Measurements from ENCODE around the gene IQSEC1.

The IQSEC1 gene

GRCh38 chr3:12959410-12959809 is 113.8 kb downstream of the IQSEC1 start:
- no peaks in the 10 kb centered on the region for H3K9me2 ChIP-seq (replicated peaks; ENCODE audit: insufficient read depth, low read length)
- TF ChIP-seq EZH2phosphoT487 (conservative IDR thresholded peaks at IDR 0.05; ENCODE audit: low read length) (no peak), CTCF (IDR thresholded peaks at IDR 0.05; ENCODE audit: insufficient read depth, low read length, poor library complexity, severe bottlenecking) (no peak)
- H3K4me2 ChIP-seq (ENCODE audit: low read depth, low read length, poor library complexity, severe bottlenecking) = no peak overlapping the region
- no peak overlapping the region for H3K4me3 ChIP-seq (ENCODE audit: insufficient read depth, low read length, poor library complexity, severe bottlenecking)
- no peak overlapping the region for H3K27ac ChIP-seq (ENCODE audit: low read depth, low read length)
- no peaks in the 10 kb centered on the region for H3K36me3 ChIP-seq (ENCODE audit: low read length)
- H3K79me2 ChIP-seq (ENCODE audit: insufficient read depth, low read length) = no peaks in the 10 kb centered on the region
- H2AFZ ChIP-seq (ENCODE audit: low read depth, low read length, severe bottlenecking) = no peak overlapping the region
- no peaks in the 10 kb centered on the region for H3F3A ChIP-seq (ENCODE audit: insufficient read depth)
- no peak overlapping the region for H3K9ac ChIP-seq (ENCODE audit: low read length)
- H3K27me3 ChIP-seq (ENCODE audit: low read length) = no peaks in the 10 kb centered on the region
- no peaks in the 10 kb centered on the region for H3K9me3 ChIP-seq (ENCODE audit: insufficient read depth, low read length)
- H4K20me1 ChIP-seq (ENCODE audit: low read depth, low read length) = no peaks in the 10 kb centered on the region

- no peaks in the 10 kb centered on the region for H3K9me3 ChIP-seq (ENCODE audit: insufficient read depth, low read length)
- H2AFZ ChIP-seq (ENCODE audit: low read depth, low read length, severe bottlenecking) = no peak overlapping the region
- H3K9ac ChIP-seq (ENCODE audit: low read length) = no peak overlapping the region
- H3K27ac ChIP-seq (ENCODE audit: low read depth, low read length) = no peak overlapping the region
- H3K36me3 ChIP-seq (ENCODE audit: low read length) = no peaks in the 10 kb centered on the region
- H3K4me3 ChIP-seq (ENCODE audit: insufficient read depth, low read length, poor library complexity, severe bottlenecking) = no peak overlapping the region
- no peak overlapping the region for H3K4me2 ChIP-seq (ENCODE audit: low read depth, low read length, poor library complexity, severe bottlenecking)
- TF ChIP-seq CTCF (IDR thresholded peaks at IDR 0.05; ENCODE audit: insufficient read depth, low read length, poor library complexity, severe bottlenecking) (no peak), EZH2phosphoT487 (conservative IDR thresholded peaks at IDR 0.05; ENCODE audit: low read length) (no peak)
- no peaks in the 10 kb centered on the region for H3F3A ChIP-seq (ENCODE audit: insufficient read depth)
- no peaks in the 10 kb centered on the region for H3K9me2 ChIP-seq (replicated peaks; ENCODE audit: insufficient read depth, low read length)
- no peaks in the 10 kb centered on the region for H3K27me3 ChIP-seq (ENCODE audit: low read length)
- no peaks in the 10 kb centered on the region for H4K20me1 ChIP-seq (ENCODE audit: low read depth, low read length)
- no peaks in the 10 kb centered on the region for H3K79me2 ChIP-seq (ENCODE audit: insufficient read depth, low read length)
Observed at GRCh38 chr3:12957824-12958792, 115.1 kb downstream of the IQSEC1 start.

GRCh38 chr3:12957339-12957738 is 115.9 kb downstream of the IQSEC1 start:
- no peaks in the 10 kb centered on the region for H4K20me1 ChIP-seq (ENCODE audit: low read depth, low read length)
- H3K9me2 ChIP-seq (replicated peaks; ENCODE audit: insufficient read depth, low read length) = no peaks in the 10 kb centered on the region
- no peak overlapping the region for H3K27ac ChIP-seq (ENCODE audit: low read depth, low read length)
- H3K36me3 ChIP-seq (ENCODE audit: low read length) = no peaks in the 10 kb centered on the region
- H3K4me3 ChIP-seq (ENCODE audit: insufficient read depth, low read length, poor library complexity, severe bottlenecking) = no peak overlapping the region
- H3K27me3 ChIP-seq (ENCODE audit: low read length) = no peaks in the 10 kb centered on the region
- H3F3A ChIP-seq (ENCODE audit: insufficient read depth) = no peaks in the 10 kb centered on the region
- no peaks in the 10 kb centered on the region for H3K9me3 ChIP-seq (ENCODE audit: insufficient read depth, low read length)
- H2AFZ ChIP-seq (ENCODE audit: low read depth, low read length, severe bottlenecking) = no peak overlapping the region
- no peak overlapping the region for H3K4me2 ChIP-seq (ENCODE audit: low read depth, low read length, poor library complexity, severe bottlenecking)
- no peak overlapping the region for H3K9ac ChIP-seq (ENCODE audit: low read length)
- no peak for TF ChIP-seq CTCF (IDR thresholded peaks at IDR 0.05; ENCODE audit: insufficient read depth, low read length, poor library complexity, severe bottlenecking)
- no peak for TF ChIP-seq EZH2phosphoT487 (conservative IDR thresholded peaks at IDR 0.05; ENCODE audit: low read length)
- no peaks in the 10 kb centered on the region for H3K79me2 ChIP-seq (ENCODE audit: insufficient read depth, low read length)
